NCI-H446 treated with DMSO at 0.1 percent for 48 hours (cell line): ENCODE measurements around the gene GPR4.

Experiments
- DNase-seq: peaks from one replicate; lab custom pipeline; 2025; lab: John Stamatoyannopoulos, UW

The GPR4 gene

DNA sequence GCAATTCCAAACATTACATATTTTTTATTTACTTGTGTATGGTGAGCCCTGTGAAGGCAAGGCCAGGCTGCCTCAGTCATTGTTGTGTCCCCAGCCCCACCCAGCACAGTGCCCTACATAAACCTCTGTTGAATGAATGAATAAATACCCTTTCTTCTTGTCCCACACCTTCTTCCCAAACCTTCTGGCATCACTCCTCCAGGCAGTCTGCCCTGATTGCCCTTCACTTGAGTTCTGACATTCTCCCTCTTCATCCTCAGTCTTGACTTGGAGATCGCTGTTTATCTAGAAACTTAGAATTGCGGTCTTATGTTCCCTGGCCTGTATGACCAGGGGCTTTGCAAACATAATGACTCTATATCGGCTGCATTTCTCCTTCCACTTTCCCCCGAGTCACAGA is 12.2 kb downstream of the GPR4 start:
- DNase-seq: no peak

DNA sequence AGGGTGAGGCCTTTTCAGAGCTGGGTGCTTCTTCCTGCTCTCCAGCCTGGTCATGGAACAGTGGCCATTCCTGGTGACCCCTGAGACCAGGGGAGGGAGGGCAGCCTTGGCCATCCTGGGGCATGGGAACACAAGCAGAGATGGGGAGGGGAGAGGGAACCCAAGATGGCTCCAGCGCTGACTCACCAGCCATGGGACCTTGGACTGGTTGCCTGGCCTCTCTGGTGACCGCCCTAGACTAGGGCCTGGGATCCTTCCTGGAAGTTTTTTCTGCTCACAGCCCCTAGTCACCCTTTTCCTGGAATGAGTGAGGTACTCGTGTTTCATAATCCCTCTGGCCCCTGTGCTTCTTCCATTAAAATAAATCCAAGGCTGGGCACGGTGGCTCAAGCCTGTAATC is 14.1 kb downstream of the GPR4 start:
- no peak for DNase-seq

GRCh38 chr19:45585158-45585577 is 16.8 kb downstream of the GPR4 start:
- DNase-seq: no peak

- DNase-seq: peak; percentile 99
These were observed 17.5 kb downstream of the GPR4 start, which contains the start of gene OPA3 for GRCh38 chr19:45584332-45585157. OPA3 (minus strand) TSS chr19:45584802; CDS start chr19:45584764, 38 bp downstream.

- DNase-seq: no peak
These were observed 20.4 kb downstream of the GPR4 start for GRCh38 chr19:45581576-45581975.

DNA sequence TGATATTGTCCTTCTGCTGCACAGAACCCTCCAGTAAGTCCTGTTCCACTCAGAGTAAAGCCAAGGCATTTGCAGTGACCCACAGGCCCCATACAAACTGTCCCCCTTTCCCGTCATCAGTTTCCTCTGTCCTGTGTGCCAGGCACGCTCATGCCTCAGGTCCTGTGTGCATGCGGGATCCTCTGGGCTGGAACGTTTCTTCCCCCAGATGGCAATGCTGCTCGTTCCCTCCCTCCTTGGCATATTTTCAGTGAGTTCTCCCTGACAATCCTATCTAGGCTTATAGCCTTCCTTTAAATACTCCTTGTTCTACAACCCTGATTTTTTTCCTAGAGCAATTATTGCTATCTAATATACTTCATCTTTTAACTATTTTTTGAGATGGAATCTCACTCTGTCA is 23.2 kb downstream of the GPR4 start:
- DNase-seq: peak; percentile 5

- DNase-seq: no peak
These were observed 24.7 kb downstream of the GPR4 start for GRCh38 chr19:45577111-45577905.

DNA sequence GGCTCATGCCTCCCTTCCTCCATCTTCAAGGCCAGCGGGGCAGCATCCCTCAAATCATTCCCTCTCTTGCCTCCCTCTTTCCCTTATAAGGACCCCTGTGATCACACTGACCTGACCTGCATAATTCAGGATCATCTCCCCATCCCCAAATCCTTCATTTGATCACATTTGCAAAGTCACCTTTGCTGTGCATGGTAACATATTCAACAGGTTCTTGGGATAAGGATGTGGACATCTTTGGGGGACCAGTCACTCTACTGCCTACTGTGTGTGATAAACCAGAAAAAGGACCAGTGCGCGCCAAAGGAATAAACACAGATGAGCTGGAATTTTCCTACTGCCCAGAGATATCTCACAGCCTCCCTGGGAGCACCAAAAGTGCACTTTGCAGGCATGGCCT is 25.3 kb downstream of the GPR4 start:
- no peak for DNase-seq

DNA sequence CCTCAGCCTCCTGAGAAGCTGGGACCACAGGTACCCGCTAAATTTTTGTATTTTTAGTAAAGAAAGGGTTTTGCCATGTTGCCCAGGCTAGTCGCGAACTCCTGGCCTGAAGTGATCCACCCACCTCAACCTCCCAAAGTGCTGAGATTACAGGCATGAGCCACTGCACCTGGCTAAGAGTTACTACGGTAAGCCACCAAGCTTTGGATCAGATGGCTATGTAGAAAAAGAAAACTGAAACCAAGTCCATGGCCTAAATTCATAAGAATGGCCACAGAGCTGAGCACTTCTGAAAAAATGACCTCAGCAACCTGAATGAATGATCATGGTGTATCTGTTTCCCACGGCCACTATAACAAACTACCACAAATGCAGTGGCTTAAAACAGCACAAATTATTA is 26.8 kb downstream of the GPR4 start:
- DNase-seq: no peak

DNA sequence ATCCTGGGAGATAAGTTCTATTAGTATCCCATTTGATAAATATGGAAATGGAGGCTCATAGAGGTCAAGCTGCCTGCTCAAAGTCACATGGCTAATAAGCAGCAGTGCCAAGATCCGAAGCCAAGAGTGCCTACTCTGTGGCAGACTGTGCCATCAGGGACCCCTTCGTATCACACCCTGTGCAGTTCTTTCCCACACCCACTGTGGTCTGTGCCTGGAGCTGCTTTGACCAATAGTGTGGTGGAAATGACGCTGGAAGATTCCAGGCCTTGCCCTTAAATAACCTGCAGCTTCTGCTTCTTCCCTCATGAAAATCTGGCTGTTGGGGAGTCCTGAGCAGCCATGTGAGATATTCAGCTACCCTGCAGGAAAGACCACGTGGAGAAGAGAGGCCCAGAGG is 27.5 kb downstream of the GPR4 start:
- no peak for DNase-seq

- no peak for DNase-seq
These were observed 30.4 kb downstream of the GPR4 start for GRCh38 chr19:45571457-45572220.

DNA sequence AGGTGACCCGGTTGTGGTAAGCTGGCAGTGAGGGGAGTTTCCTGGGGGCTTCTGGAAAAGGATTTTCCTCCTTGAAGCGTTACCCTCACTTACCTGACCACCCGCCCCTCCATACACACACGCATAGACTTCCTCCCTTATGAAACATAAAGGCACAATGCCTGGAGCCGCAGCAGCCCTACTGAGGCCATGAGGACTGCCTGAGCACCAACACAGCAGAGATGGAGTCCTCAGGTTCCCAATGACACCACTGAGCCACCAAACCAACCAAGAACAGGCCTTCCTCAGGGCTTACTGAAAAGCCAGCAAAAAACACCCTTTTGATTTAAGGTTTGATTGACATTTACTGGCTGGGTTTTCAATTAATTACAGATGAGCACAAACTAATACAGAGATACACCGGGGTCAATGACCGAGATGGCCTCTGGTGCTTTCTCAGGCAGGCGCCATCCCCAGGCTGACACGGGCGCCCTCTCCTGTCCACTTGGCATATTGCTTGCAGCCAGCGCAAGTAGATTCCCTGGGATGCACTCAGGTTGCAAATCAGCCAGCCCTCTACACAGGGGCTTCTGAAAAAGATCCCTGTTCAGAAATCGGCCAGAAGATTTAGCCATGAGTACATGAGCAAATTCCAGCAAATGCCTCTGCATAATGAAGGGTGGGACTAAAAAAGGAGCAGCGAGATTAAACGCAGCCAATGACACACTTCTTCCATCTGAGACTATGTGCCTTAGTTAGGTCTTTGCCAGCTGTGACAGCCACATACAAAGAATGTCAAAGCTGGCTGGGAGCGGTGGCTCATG is 32.2 kb downstream of the GPR4 start:
- DNase-seq: no peak

- no peak for DNase-seq
These were observed 33.3 kb downstream of the GPR4 start for GRCh38 chr19:45568732-45569131.

DNA sequence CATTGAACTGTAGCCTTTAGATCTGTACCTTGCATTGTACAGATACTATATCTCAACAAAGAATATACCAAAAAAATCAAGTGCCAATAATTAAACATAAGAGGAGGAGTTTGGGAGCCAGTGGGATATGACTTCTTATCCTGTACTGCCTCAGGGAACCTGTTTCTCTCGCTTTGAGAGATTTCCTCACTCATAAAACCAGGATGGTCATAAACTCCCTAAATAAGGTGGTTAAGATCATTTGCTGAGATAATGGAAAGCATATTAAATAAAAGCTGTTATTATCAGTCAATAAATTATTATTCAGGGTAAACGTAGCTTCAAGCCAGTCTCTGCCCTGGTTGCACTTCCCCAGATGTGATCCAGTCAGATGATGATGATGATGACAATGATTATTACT is 34.4 kb downstream of the GPR4 start:
- no peak for DNase-seq

GRCh38 chr19:45564131-45564780 is 37.8 kb downstream of the GPR4 start:
- no peak for DNase-seq

DNA sequence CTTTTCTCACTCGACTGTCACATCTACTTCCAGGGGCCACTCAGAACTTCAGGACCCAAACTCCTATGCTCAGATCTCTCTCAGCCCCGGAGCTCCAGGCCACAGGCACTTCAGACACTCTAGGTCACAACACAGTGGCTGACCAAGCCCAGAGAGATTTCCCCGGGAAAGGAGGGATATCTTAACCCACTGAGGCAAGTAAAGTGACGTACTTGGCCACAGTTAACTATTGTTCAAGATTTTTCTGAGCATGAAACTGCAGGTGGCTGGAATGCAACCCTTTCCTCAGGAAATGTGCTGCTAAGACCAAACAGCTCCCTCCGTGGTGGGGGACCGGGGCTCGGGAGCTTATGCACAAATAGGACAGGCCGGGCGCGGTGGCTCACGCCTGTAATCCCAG is 41.3 kb downstream of the GPR4 start:
- DNase-seq: no peak

GRCh38 chr19:45560038-45560437 is 42.0 kb downstream of the GPR4 start:
- DNase-seq: no peak

GRCh38 chr19:45558399-45558878 is 43.6 kb downstream of the GPR4 start:
- no peak for DNase-seq

- DNase-seq: no peak
These were observed 45.2 kb downstream of the GPR4 start for GRCh38 chr19:45556835-45557234.

DNA sequence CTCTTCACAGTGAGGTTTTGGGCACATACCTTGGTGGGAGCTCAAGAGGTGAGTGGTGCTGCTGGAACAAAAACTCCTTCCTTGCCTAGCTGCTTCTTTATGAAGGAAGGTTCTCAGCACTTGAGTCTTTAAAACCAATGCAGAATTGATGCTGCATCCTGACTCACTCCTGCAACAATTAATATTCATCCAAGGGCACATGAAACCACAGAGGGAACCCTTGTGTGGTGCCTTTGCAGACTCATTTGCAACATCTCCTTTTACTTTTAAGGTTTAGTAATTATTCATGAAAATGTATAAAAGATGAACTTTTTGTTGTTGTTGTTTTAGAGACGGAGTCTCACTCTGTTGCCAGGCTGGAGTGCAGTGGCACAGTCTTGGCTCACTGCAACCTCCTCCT is 47.5 kb downstream of the GPR4 start:
- no peak for DNase-seq

GRCh38 chr19:45553464-45553863 is 48.5 kb downstream of the GPR4 start:
- no peak for DNase-seq
